NCI-H82 (cell line): ENCODE results near the gene MARCHF6.
"Not testable (repeated sequence)": the region's sequence is repeated elsewhere in the genome, so short reads cannot be mapped to it uniquely, and the experiment has no call there.

Source experiments
- DNase-seq: peaks from one replicate; lab custom pipeline; 2025; lab: John Stamatoyannopoulos, UW

Gene MARCHF6

DNA sequence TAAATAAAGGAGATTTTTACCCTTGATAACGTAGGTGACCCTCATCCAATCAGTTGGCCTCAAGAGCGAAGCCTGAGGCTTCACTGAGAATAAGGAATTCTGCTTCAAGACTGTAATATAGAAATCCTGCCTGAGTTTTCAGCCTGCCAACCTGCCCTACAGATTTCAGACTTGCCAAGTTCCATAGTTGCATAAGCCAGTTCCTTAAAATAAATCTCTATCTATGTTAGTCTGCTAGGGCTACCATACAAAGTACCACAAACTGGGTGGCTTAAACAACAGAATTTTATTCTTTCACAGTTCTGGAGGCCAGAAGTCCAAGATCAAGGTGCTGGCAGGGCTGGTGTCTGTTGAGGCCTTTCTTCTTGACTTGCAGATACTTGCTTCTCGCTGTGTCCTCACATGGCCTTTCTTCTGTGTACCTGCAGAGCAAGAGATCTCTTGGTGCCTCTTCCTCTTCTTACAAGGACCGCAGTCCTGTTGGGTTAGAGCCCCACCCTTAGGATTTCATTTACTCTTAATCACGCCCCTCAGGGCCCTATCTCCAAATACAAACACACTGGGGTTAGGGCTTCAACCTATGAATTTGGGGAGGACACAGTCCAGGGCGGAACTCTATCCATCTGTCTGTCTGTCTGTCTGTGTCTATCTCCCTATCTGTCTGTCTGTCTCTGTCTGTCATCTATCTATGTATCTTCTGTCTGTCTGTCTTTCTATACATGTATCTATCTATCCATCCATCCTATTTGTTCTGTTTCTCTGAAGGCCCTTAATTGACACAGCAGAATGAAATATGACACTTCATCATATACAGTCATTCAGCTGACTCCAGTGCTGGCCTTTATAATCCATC is 28.8 kb upstream of the MARCHF6 start:
- DNase-seq = no peak

DNA sequence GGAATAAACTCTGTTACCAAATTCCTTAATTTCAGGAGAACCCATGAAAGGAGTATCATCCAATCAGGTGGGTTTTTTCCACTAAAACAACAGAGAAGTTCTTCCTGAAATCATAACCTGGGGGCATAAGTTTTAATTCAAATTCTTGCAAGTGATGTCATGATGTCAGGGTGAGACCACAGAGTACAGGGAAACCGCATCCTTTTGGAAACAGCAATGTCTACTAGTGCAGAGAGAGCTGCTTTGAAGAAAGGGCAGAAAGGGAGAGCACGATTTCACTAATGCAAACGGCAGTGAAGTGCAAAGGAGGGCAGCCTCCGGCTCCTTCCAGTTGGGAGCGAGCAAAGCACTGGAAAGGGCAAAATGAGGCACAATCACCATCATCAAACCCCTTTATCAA is 25.2 kb upstream of the MARCHF6 start:
- no peak for DNase-seq

DNA sequence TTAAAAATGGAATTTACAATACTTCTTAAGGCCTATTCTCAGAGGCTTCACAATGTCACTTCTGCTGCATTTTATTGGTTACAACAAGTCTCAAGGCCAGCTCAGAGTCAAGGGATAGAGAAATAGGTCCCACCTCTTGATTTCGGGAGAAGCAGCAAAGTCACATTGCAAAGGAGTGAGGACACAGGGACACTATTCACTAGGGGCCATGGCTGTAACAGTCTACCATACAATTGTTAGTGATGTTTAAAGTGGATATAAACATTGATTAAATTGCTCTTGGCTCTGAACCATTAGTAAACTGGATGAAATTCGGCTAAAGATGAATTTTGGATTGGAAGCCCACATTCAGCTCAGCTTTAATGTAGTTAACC is 24.1 kb upstream of the MARCHF6 start:
- DNase-seq = no peak

DNA sequence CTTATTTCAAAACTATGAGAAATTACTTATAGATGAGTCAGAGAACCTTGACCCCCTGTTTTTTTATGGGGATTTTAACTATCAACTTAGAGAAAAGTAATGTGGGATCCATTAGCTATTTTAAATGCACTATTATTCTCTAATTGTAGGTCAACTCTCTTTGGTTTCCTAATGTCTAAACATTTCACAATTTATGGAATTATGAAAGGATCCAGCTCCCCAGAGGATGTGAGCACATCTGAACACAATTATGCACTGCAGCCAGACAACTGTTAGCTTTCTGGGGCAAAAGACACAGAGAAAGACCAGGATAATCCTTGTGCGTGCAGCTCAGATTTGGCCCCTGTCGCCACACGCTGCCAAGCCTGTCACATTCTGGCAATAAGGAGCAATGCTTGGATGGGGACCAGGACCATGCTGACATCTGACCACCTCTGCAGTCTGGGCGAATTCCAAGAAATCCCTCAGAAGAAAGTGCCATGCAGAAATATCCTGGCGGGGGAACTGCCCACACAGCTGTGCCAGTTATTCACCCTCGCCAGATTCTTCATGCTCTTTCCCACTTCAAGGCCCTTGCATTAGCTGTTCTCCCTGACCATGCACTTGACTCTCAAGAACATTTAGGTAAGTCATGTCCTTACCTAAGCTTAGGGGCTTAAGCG is 23.5 kb upstream of the MARCHF6 start:
- DNase-seq = no peak

DNA sequence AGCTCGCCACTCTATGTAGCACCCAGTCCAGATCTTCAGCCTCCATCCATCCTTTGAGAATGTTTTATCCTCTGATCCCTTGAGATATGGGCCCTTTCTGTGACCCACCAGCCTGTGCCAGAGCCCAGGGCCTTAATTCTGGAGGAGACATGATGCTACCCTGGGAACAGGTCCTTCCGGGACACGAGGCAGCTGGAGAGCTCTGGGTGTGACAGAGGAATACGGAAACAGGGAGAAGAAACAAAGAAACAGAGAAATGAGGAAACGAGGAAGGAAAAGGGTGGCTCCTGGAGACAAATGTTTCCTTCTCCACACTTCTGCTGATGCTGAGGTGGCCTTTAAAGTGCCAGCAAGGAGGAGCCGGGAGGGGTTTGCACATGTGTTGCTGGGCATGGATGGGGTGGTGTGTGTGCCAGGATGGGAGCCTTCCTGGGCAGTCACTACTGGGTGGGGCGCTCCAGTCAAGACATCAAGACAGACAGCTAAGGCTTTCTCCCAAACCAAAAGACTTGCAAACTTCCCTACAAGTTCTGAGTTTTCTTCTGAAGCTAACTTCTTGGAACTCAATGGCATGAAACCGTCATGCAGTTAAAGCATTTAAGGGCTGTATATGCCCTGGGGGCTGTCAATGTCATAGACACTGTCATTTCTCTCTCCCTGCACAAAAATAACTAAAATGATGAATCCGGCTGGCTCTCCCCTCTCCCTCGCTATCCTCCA is 22.8 kb upstream of the MARCHF6 start:
- no peak for DNase-seq

DNA sequence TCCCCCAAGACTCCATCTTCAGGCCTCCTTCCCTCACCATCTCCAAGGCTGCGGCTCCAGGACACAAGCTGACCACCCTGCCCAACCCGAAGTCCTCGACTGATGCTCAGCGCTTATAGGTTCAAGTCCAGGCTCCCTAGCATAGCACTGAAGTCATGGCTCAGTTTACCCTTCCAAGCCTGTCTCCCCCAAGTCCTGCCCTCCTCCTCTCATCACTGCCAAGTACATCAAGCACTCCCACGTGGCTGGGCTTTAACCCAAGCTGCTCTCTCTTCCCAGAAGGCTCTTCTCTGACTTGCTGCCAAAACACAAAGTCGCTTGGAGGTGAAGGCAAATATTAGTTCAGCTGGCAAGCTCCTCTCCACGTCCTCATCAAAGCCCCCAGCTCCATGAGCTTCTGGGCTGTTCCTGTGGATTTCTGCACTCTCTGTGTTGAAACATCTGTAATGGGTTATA is 22.1 kb upstream of the MARCHF6 start:
- DNase-seq = no peak

DNA sequence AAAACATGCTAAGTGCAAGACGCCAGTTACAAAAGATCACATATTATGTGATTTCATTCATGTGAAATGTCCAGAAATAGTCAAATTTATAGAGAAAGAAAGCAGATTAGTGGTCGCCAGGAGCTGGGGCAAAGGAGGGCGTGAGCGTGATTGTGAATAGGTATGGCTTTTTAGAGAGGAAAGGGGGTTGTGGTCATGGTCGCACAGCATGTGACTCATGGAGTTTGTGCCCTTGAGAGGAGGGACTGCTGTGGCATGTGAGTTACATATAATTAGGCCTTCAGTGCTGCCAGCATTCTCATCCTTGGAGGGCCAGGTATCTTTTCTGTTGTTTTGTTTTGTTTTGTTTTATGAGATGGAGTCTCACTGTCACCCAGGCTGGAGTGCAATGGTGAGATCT is 21.2 kb upstream of the MARCHF6 start:
- no peak for DNase-seq

DNA sequence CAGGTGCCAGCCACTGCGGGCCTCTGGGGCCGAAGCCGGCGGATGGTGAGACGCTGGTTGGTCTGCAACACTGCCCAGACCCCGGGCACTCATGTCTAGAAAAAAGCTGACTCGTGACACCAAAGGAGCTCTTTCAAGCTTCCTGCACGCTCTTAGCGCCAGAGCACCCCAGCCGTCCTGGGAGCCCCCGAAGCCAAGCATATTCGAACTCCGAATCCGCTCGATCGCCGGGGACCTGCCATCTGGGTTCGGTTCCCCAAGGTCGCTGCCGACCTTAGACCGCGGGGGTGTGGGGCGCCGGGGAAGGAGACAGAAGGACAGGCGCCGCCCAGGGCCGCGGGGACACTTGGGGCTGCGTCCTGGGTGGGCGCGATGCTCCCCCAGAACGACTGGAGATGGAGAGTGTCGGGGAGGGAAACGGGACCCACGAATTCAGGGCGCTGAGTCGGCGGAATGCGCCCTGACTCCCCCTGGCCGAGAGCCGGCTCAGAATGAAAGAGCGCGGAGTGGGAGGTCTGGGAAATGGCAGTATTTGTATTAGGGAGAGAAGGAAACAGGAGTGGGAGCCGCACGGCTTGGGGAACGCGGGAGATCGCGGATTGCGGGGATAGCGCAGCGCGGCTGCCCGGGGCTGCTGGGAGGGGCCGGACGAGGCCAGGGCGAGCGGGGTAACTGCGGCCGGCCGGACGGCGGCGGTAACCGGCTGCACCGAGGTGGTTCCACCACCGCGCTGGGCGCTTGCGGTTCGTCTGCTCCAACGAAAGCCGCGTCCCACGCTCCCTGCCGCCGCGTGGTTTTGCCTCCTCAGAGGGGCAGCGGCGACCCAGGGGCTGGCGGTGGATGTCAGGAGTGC is 20.1 kb upstream of the MARCHF6 start:
- no peak for DNase-seq

DNA sequence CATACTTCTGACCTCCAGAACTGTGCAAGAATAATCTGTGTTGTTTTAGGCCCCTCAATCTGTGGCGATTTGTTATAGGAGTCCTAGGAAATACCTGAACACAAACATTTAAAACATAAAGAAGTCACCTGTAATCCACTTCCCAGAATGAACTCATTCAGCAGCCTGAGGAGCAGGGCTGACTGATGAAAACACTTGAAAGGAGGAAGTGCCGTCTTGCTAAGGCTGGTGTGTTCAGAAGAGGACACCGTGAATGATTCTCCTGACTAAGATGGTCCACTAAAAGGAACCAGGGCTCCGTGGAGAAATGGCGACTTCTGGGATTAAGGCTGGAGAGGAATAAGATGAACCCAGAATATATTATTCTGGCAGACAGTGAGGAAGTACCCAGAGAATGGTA is 18.7 kb upstream of the MARCHF6 start:
- DNase-seq = no peak

DNA sequence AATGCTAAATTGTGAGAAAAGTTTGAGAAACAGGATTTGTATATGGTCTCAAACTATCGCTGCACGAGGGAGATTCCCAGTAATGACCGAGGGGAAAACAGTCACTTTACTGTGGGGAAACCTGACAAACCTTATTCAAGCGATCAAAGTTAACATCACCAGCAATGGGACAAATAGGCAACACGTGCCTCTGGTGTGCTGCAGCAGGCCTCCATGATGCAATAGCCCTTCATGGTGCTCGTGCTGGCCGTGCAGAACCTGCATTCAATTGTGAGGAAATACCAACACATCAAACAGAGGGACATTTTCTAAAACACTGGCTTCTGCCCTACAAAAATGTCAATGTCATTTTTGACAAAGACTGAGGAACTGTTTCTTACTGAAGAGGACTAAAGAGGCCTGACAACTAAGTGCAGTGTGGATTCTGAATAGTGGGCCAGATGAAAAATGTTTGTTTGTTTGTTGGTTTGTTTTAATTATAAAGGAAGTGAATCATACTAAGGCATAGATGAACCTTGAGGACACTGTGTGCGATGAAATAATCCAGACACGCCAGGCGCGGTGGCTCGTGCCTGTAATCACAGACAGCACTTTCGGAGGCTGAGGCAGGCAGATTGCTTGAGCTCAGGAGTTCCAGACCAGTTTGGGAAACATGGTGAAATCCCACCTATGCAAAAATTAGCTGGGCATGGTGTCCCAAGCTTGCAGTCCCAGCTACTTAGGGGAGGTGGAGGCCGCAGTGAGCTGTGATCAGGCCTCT is 17.6 kb upstream of the MARCHF6 start:
- DNase-seq = no peak

DNA sequence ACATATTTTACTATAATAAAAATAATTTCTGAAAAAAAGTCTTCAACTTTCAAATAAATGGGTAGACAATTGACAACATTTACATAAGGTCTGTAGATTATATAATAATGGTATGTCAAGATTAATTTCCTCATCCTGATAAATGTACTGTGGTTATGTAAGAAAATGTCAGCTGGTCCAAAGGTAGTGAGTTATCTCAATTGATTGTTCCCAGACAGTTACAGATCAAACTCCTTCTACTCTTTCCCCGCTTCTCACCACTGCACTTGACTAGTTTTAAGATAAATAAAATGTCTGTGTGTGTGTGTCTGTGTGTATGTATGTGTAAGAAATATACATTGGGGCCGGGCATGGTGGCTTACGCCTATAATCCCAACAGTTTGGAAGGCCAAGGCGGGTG is 16.4 kb upstream of the MARCHF6 start:
- DNase-seq = no peak

DNA sequence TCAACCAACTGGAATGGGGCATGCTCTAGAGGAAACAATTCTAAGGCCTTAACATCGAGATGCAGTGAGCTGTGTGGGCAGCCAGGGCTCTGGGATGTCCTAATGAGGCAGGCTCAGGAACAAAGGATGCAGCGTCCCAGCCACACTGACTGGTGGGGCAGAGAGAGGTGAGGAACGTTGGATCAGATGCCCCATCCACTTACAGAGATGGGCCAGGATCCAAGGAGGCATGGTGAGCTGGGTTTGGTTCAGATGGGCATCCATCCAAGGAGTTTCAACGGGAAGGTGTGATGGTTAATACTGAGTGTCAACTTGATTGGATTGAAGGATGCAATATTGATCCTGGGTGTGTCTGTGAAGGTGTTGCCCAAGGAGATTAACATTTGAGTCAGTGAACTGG is 15.5 kb upstream of the MARCHF6 start:
- DNase-seq = no peak

DNA sequence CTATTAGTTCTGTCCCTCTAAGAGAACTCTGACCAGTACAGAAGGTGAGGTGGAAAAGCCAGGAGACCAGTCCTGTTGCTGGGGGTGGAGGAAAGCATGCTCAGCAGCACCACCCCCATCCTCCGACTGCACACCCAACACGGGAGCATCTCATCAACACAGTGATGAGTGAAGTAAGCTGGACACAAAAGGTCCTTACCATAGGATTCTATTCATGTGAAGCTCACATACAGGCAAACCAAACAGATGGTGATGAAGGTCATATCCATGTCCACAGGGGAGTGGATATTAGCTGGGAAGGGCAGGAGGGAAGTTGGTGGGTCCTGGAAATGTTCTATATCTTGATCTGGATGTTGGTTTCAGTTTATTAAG is 14.8 kb upstream of the MARCHF6 start:
- DNase-seq = no peak

DNA sequence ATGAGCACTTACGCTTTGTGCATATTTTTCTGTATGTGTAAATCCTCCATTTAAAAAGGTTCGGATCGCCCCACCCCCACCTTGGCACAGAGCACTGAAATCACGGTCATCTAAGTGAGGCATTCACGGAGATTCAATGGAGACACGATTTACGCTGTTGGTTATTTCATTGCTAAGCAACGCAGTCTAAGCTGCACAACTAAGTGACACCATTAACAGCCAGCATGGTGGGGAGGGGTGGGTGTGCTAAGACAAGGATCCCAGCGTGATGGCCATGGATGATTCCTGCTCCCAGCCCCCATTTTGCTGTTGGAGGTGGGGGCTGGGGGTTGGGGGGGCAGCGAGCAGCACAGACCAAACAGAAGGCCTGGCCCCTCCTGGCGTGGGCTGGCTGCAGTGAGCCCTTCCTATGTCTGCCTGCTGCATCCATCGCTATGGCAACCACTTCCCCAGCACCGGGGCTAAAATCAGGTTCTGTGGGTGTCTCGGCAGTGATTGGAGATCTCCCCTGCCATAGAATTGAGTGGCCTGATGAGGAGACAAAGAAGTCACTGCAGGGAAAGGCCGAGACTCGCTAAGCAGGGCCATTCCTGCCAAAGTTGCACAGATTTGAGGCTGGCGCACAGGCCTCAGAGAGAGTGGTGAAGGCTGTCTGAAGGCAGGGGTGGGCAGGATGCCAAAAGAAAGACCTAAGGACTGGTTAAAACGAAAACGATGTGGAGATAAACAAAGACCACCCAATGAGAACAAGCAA is 14.3 kb upstream of the MARCHF6 start:
- peak; percentile 47 for DNase-seq

DNA sequence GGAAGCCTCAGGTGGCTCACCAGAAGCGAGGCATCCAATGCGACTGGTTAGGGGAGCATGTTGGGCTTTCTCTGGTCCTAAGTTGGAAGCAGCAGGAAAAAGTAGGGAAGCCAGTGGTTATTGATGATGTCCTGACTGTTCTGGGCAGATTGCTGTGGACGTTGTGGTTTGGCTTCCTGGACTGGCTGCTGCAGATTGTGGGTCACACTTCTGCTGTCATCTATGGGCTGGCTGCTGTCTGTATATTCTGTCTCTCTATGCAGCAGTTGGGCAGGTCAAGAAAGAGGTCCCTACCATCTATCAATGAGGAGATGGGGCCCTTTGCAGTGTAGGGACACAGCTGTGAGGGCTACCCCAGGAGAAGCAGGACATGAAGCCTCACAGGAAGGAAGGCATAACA is 13.5 kb upstream of the MARCHF6 start:
- DNase-seq = no peak

DNA sequence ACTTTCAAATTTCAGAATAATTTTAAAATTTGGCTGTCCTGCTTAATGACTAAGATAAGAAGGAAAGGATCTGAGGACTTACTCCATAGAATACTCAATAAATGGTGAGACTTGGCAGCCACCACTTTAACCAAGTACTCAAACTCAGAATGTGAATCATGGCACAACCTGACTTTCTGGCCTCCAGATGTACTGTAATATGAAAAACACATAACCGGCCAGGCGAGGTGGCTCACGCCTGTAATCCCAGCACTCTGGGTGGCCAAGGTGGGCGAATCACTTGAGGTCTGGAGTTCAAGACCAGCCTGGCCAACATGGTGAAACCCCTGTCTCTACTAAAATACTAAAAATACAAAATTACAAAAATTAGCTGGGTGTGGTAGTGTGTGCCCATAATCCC is 10.0 kb upstream of the MARCHF6 start:
- no peak for DNase-seq

DNA sequence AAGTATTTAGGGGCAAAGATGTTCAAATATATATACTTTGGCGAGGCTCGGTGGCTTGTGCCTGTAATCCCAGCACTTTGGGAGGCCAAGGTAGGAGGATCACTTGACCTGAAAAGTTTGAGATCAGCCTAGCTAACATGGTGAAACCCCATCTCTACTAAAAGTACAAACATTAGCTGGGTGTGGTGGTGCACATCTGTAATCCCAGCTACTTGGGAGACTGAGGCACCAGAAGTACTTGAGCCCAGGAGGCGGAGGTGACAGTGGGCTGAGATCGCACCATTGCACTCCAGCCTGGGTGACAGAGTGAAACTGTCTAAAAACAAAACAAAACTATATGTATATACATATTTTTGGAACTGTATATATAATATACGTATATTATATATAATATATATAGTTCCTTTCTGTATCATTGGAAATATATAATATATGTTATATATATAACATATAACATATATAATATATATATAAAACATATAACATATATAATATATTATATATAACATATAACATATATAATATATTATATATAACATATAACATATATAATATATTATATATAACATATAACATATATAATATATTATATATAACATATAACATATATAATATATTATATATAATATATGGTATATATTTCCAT is 8.9 kb upstream of the MARCHF6 start:
- not testable (repeated sequence) for DNase-seq

DNA sequence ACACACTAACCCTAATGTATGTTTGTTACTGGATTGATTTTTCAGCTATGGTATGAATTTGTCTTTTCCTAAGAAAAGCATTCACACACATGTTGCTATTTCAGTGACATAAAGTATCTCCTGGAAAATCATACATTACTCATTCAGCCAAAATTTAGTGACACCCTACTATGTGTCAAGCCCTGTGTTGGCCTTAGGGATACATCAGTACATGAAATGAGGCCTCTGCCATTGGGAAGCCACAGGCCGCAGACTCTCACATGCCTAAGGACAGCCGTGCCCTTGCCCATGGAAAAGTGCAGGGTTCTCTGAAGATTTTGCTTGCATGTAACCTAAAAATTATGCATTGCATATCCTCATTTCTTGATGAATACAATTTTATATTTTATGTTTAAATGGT is 5.2 kb upstream of the MARCHF6 start:
- no peak for DNase-seq

DNA sequence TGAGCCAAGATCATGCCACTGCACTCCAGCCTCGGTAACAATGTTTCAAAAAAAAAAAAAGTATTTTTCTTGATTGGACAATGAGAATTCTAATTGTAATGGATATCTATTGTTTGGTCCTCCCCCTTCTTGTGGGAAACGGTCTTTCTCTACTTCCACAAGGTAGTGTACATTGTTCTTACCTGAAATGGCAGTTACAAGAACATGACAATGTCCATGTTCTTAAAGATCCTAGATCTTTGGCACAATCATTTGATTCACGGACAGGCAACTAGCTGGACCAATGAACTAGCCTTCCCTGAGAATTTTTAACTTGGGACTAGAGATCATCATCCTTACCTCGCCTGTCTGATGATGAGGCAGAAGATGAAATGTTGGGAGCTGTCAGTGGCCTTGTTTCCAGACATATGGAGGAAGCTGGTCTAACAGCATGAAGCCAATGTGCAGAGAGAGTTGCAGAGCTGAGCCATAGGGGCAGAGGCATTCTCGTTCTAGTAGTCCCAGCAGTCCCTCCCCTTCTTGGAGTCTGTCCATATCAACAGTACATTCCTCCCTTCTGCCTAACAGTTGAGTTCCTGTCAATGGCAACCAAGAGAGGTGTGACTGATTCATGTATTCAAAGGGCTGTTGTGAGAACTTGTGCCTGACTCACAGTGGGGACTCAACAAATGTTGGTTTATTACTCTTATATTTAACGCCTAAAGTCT is 2.1 kb upstream of the MARCHF6 start:
- DNase-seq = no peak
